HG03039 (cell line): ENCODE results near the gene LRRC59.
"Not testable (repeated sequence)": the region's sequence is repeated elsewhere in the genome, so short reads cannot be mapped to it uniquely, and the experiment has no call there.

Source experiments
- ATAC-seq: cut with Tn5 transposase; IDR thresholded peaks from one replicate; pipeline ENCODE4 v1.9.1; 2021; ENCODE audit warnings: mild to moderate bottlenecking, moderate library complexity; ENCODE audit not compliant: unreplicated experiment

LRRC59 gene

GRCh38 chr17:50348522-50349242 lies 48.6 kb downstream of the LRRC59 start:
- no peak for ATAC-seq

GRCh38 chr17:50347894-50348291 lies 49.4 kb downstream of the LRRC59 start:
- ATAC-seq, result no peak

- ATAC-seq, result no peak
These were observed 50.0 kb downstream of the LRRC59 start for GRCh38 chr17:50347117-50347893.

GRCh38 chr17:50346313-50347116 lies 50.8 kb downstream of the LRRC59 start:
- ATAC-seq, result peak; percentile 43

GRCh38 chr17:50345432-50346312 lies 51.7 kb downstream of the LRRC59 start, which contains the start of gene XYLT2:
TSS of gene XYLT2 (plus strand) at chr17:50346126. CDS start at chr17:50346141, 15 bp downstream.
- peak; percentile 65 for ATAC-seq

- no peak for ATAC-seq
These were observed 52.5 kb downstream of the LRRC59 start for GRCh38 chr17:50344731-50345365.

GRCh38 chr17:50339381-50339780 lies 57.9 kb downstream of the LRRC59 start:
- ATAC-seq, result no peak

- ATAC-seq, result no peak
These were observed 58.7 kb downstream of the LRRC59 start for GRCh38 chr17:50338645-50339044.

GRCh38 chr17:50337956-50338355 lies 59.4 kb downstream of the LRRC59 start:
- ATAC-seq, result no peak

- not testable (repeated sequence) for ATAC-seq
These were observed 63.8 kb downstream of the LRRC59 start for GRCh38 chr17:50333291-50334057.

GRCh38 chr17:50332196-50332595 lies 65.1 kb downstream of the LRRC59 start:
- no peak for ATAC-seq
